HG02981 (cell line): ENCODE results near the gene CSKMT.
"Not testable (repeated sequence)": the region's sequence is repeated elsewhere in the genome, so short reads cannot be mapped to it uniquely, and the experiment has no call there.

Experiments
- ATAC-seq: cut with Tn5 transposase; IDR thresholded peaks from one replicate; pipeline ENCODE4 v1.9.1; 2021; ENCODE audit warnings: mild to moderate bottlenecking, moderate library complexity; ENCODE audit not compliant: unreplicated experiment

Gene CSKMT

DNA sequence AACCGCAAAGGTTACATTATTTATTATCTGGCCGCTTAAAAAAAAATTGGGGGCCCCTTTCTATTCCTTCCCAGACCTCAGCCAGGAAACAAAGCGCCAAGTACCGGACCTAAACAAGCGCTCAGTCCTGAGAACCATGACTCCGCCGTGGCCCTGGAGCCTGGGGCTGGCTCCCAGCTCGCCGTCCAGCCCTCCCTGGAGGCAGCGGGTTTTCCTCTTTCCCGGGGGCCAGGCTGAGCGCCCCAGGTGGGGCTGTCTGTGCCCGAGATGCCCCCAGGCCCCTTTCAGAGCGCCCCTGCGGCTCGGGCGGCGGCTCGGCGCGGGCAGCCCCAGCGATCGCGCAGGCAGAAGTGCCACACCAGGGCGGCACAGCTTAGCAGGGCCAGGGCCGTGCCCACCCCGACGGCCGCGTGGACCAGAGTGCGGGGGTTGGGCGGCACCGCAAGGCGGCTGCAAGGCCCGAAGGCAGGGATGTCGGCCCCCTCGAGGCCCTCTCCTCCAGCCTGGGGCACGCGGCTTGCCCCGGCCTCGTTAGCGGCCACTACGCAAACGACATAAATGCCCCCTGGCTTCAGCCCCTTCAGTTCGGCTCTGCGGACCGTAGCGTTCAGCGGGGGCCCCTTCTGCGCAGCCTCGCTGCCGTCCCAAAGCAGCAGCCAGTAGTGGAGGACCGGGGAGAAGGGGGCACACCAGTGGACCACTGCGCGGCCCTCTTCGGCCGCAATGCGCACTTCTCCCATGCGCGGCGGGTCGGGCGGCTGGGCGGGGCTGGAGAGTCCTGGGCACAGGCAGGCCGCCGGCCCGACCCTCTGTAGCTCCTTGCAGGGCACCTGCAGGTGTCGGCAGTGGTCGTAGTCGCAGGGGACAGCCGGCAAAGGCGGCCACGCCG lies 22.6 kb downstream of the CSKMT start:
- no peak for ATAC-seq

DNA sequence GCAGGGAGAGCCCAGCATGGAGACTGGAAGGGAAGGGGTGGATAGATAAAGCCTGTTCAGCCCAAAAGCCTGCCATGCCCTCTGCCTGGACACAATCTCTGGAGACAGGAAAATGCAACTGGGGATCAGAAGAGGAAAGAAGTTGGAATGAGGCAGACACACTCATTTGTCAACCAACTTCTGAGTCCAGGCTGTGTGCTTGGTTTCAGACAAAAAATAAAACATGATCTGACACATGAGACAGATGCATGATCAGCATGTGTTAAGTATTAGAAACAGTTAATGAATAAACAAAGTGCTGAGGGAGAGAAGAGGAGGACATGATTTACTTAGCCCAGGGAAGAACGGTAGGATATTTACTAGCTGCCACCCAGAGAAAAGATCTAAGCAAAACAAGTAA lies 23.4 kb downstream of the CSKMT start:
- ATAC-seq: no peak

DNA sequence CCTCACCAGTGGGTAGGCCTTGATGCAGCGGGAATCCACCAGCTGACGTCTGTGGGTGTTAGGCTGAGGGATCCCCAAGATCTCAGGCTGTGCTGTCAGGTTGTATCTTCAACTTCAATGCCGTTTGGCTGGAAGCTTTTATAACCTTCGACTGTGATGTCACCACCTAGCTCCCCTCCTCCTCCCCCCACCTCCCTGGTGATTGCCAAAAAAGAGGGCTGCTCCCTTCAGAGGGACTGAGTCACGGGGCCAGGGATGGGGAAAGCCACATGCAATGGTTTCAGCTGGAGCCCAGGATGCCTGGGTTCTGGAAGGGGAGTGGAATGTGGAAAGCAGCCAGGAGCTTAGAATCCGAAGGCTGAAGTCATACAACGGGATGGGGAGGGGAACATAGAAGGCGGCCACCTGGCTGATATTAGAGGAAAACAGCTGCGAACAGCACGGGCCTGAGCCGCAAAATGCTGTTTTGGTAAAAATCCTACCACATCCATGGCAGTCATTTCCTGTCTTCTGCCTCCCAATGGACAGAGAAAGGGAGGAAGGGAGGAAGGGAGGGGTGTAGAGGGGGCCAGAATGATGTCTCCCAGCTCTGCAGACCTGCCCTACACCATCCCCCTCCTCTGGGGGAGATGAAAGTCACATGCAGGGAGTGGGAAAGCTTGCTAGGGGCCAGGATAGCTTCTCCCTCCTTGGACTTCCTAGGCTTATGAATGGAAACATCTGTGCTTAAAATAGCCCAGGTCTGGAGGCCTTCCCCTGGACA lies 24.5 kb downstream of the CSKMT start, which contains the start of gene LRRN4CL:
TSS of gene LRRN4CL (minus strand) at position 110 of the 763 bp plus-strand sequence. CDS start 1,022 bp downstream, outside the sequence.
- no peak for ATAC-seq

DNA sequence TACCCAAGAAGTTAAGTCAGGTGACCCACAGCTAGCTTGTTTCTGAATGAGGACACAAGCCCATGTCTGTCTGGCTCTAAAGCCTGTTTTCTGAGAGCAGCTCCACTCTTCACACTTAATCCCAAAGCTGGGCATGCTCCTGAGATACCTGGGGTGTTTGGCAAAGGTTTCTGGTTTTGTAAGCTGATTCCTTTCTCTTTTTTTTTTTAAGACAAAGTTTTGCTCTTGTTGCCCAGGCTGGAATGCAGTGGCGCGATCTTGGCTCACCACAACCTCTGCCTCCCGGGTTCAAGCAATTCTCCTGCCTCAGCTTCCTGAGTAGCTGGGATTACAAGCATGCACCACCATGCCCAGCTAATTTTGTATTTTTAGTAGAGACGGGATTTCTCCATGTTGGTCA lies 28.5 kb downstream of the CSKMT start:
- not testable (repeated sequence) for ATAC-seq

DNA sequence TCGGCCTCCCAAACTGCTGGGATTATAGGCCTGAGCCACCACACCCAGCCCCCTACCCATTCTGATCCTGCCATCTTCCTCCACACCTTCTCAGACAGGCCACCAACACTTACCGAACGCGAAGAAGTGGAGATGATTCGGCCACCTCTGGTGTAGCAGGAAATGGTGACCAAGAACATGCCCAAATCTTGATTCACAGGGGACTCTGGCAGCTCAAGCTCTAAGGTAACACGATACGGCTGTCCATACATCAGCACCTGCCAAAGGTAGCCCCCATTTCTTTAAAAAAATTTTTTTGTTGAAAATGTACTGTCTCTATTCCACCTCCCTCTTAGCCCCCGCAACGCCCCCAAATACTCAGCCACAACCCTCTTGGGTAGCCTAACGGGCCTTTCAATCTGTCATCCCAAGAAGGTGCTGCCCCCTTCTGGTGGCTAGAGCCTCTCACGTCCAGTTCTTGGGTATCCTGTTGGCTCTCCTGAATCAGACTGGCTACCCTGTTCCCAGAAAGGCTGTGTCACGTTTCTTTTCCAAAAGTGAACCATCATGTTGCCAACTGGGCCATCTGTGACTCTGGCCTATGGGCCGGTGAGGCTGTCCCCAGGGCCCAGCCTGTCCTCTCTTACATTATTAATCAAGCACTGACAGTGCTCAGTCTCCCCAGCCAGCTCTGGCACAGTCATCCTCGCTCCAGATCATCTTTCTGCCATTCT lies 29.5 kb downstream of the CSKMT start:
- no peak for ATAC-seq

DNA sequence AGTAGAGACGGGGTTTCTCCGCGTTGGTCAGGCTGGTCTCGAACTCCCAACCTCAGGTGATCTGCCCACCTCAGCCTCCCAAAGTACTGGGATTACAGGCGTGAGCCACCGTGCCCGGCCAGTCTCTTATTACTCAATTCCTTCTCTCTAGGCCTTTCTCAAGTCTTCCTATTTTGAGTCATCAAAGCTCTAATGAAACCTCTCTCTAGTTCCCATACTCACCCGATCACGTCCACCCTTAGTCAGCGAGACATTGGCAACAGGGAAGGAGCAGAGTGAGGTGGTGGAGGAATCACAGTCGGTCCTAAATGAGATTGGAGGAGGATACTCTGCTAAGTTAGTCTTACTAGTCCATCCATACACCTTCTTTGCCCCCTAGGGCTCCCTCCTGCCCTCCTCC lies 37.1 kb downstream of the CSKMT start:
- no peak for ATAC-seq

DNA sequence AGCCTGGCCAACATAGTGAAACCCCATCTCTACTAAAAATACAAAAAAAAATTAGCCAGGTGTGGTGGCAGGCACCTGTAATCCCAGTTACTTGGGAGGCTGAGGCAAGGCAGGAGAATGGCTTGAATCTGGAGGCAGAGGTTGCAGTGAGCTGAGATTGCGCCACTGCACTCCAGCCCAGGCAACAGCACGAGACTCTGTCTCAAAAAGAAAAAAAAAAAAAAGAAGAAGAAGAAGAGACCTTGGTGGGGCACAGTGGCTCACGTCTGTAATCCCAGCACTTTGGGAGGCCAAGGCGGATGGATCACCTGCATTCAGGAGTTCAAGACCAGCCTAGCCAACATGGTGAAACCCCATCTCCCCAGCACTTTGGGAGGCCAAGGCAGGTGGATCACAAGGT lies 38.8 kb downstream of the CSKMT start:
- not testable (repeated sequence) for ATAC-seq

DNA sequence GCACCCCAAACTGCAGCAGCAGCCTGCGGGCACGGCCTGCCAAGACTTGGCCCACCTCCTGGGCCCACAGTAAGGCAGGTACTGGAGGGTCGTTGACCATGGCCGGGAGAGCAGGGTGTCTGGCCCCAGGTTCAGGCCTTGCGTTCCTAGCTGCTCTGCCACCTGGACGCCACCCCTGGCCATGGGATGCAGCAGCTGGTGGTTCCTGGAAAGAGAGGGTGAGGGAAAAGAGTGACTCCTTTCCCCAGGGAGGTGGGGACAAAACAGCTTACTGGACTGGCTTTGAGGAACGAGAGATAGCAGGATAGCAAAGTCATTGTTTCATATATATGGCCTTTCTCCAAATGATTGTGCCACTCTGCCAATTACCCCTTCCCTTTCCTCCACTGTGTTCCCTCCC lies 40.3 kb downstream of the CSKMT start:
- ATAC-seq: no peak

DNA sequence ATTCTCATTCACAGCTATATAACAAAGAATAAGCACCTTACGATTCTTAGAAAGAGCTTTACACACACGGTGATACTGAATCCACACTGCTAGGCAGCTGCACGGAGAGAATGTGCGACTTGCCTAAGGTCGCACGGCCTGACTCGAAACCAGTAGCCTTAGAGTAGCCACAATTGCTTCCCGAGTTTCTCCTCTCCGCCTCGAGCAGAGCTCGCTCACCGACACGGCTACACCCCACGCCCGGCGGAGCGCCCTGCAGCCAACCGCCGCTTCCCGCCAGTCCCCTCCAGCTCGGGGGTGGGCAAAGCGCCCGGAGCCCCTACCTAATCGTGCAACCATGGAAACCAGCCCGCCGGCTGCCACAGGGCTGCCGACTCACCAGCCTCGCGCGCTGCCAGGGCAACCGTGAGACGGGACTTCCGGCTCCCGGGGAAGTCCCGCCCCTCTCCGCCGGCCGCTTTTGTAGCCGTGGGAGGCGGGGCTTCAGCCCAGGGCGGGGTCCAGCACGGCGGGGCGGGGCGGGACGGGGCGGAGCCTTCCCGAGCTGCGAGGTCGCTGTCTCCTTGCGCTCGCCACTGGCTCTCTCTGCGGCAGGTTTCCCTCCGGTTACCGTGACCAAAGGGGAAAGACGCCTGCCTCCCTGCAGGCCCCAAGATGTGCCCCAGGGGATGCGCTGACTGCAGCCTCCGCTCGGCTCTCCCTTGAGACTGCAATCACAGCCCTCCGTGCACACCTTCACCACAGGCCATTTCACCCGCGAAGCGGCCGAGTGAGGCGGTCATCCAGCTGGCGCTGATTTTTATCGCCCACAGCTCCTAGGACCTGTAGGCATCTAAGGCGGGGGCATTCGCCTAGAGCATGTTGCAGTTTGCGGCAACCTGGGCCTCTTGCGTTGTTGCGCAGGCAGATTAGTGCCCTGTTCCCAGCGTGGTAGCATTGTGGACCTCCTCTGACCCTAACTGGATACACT lies 41.1 kb downstream of the CSKMT start:
- peak; percentile 50 for ATAC-seq

DNA sequence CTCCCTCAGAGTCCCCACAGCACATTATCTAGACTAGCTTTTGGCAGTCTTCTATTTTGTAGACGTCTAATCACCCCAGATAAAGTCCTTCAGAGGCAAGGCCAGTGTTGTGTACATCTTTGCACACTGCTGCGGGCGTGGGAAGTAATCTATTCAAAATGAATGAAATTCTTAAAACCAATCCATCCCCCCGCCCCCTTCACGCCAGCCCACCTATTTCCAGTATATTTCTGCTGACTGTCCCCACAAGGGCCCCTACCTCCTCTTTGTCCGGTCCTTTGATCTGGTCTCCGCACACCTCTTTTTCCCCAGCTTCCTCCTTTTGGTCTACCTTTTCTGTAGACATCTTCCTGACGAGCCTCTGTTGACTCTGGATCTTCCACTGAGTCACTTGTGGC lies 41.7 kb downstream of the CSKMT start:
- ATAC-seq: no peak

DNA sequence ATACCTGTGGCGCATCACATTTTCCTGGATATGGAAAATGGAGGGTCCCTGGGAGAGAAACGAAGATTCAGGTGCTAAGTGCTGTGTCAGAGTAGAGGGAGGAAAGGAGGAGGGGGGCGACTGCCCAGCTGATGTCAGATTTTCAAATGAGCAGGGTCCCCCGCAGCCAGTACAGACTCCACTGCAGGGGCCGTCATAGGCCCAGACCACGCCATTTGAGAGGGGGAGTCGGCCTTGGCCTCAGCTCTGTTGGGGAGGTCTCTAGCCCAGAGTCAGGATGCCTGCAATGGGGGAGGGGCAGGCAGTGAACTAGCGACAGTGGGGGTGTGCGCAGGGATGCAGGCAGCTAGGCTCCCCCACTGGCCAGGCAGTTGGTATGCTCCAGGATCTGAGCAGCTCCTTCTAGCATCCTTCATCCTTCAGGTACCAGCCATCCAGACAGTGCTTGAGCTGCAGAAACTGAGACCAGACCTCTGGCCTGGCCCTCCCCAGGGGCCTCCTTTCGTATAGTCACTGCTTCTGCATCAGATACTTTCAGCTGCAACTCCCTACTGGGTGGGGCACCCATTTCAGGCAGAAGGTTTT lies 42.3 kb downstream of the CSKMT start, which contains the start of the genes BSCL2 and GNG3:
TSS of gene BSCL2 (minus strand) at position 148 of the 585 bp plus-strand sequence. CDS start 229 bp downstream, outside the sequence.
TSS of gene GNG3 (plus strand) at position 400 of the 585 bp plus-strand sequence. CDS start 620 bp downstream, outside the sequence.
- no peak for ATAC-seq

DNA sequence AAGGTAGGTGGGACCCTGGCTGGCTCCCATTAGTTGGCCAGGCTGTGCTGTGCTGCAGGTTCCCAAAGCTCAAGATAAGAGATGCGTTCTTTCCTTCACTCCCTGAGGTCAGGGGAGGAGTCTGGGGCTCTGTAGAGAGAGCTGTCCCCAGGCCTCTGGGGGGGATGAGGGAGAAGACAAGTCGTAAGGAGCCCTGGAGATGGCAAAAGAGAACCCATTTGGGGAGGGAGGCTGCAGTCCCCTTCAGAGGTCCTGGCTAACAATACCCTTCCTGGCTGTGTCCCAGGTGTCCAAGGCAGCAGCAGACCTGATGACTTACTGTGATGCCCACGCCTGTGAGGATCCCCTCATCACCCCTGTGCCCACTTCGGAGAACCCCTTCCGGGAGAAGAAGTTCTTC lies 43.3 kb downstream of the CSKMT start:
- ATAC-seq: no peak

DNA sequence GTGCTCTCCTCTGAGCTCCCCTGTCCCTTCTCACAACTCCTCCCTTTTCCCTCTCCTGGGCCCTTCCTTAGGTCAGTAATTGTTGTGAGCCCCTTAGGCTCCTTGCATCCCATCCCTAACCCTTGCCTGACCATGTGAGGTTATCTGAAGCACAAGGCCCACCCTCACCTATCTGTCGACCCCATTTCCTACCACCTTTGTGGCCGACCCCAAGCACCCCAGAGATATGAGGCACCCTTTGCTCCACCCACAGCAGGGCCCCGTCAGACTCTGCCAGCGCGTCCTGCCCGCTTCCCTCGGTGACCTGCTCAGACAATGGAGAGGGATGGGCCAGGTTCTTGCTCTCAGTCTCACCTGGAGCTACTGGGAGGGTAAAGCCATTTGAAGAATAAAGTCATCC lies 43.7 kb downstream of the CSKMT start:
- no peak for ATAC-seq

DNA sequence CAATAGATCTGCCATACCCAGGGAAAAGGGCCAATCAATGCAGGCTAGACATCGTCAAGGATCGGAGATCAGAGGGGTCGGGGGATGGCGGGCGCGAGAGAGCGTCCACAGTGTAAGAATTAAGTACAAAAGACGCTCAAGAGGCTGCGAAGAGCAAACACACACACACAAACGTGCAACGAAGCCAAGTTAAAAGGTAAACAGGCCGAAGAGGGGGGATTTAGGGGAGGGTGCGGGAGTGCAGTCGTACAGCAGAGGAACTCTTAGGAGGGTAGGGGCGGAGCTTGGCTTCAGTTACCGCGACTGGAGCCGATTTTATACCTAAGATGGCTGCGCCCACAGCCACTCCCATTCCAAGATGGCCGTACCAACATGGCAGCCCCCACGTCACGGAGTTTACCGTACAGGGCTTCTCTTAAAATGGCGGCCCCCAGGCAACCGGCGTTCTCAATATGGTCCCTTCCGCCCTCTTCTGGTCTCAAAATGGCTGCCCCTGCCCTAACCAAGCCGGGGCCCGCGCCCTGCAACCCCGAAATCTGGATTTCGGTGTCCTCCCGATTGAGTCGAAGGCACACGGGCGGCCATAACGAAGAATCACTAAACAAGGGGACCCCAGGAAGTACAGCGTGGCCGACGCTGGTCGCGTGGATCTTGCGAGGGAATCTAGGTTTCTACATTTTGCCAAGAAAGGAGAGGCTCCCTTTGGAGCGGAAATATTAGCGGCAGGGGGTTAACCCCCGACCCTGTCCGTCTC lies 44.3 kb downstream of the CSKMT start:
- ATAC-seq: peak; percentile 62

DNA sequence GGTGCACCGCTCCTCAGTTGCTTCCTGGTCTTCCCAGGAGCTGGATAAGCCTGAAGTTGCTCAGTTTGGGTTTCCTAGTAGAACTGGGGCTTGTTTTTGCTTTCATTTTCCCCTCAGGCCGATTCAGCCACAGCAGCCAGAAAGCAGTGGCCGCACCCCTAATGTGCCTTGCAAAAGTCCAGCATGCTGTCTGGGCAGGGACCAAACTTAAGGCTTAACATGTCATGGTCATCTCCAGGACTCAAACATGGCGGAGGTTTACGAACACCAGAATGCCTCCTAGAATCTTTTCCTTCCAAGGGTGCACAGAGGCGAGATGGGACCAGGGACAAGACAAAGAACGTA lies 44.9 kb downstream of the CSKMT start:
- no peak for ATAC-seq

DNA sequence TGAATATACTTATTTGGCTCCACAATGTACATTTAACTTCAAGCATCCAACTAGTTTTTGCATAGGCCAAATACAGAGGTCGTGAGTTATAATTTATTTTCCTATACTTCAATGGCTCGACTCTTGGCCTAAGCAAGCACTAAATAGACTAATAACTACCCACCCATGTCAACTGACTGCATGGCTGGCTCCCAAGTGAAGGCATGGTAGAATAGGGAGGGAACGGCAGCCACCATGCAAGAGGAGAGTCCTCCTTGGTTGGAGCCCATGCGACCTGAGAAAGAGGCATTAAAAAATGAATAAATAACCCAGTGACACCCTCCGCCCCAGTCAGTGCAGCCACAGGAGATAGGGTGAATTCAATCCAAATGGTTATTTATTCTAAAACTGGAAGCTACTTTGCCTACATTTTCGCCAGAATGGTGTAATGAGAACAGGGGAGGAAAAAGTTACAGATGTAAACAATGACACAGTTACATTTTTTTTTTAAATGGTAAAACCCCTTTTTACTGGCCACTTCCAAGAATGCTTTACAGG lies 47.2 kb downstream of the CSKMT start:
- no peak for ATAC-seq

DNA sequence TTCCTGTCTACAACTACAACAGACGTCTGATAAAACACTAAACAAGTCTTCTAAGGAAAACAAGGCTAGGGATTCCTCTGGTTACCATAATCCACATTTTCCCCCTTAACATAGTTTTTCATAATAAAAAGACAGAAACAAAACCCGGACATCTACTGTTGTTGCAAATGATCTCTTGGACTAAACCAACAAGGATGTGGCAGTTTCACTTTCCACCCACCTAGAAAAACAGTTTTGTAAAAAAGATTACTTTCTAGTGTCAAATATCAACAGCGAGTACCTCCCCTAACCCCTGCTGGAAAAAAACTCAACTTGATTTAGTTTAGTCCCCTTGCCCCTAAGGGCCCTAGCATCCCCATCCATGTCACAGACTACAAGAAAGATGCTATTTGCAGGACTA lies 47.7 kb downstream of the CSKMT start:
- no peak for ATAC-seq

DNA sequence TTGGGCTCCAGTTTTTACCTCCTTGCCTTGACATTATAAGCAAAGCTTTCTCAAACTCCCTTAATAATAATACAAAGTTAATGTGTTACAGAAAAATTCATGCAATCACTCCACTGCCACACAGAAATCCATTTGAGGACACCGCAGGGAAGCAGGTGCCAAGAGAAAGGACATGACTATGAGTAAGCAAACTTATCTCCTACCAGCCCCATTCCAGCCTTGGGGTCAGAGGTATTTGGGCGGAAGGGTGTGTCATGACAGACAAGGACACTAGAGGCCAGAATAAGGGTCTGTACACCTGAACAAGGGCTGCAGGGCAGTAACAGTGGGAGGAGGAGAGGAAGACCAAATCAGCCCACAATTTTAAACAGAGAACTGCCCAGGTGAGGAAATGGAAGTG lies 48.2 kb downstream of the CSKMT start:
- ATAC-seq: no peak
